ENCODE measurements around the gene KAZN. TPM values are rescaled to one million over a fixed set of nuclear protein-coding genes. Genes with fewer than 3 reads are reported as not detected.

KAZN gene
- polyA plus RNA-seq, 2 of the 4 experiments (the other 2 are of a cell fraction) = 1.3 to 1.9 TPM

DNA sequence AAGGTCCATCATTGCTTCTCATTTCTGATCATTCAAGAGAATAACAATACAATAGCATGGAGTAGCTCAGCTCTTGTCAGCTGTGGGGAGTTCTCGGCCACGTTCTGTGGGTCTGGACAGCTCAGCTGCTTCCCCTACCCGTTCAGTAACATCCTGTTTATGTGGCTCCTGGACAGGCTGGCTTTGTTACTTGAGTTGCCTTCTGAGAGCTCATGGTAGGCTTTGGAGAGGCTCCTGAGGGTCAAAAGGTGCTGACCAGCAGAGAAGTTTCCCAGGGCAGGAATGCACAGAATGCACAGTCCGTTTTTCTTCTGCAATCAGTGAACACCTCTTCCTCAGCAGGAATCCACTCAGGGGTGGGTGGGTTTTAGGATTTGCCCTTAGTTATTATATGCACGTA is 36.0 kb downstream of the KAZN start:
- WGBS (ENCODE audit: missing lambda C conversion rate) = 12% methylated on average over 5 of the region's 5 CpGs
- TF ChIP-seq HES2 (IDR thresholded peaks at IDR 0.05) (no peak), RCOR1 (IDR thresholded peaks at IDR 0.05; ENCODE audit: low read depth, low read length) (no peak), HOXB13 (CRISPR knock-in tag; IDR thresholded peaks at IDR 0.05; ENCODE audit: low read depth) (no peak), MAFK (IDR thresholded peaks at IDR 0.05; ENCODE audit: partially characterized antibody) (no peak), BHLHE40 (IDR thresholded peaks at IDR 0.05; ENCODE audit: low read depth, low read length) (no peak), HOXB5 (CRISPR knock-in tag; IDR thresholded peaks at IDR 0.05) (no peak), ZFP36 (IDR thresholded peaks at IDR 0.05; ENCODE audit: borderline replicate concordance, partially characterized antibody) (no peak), NFE2L2 (conservative IDR thresholded peaks at IDR 0.05; ENCODE audit: low read length) (no peak), RFX5 (IDR thresholded peaks at IDR 0.05) (no peak), JUN (IDR thresholded peaks at IDR 0.05) (no peak), ESRRA (IDR thresholded peaks at IDR 0.05; ENCODE audit: borderline replicate concordance, low read length) (no peak), NPAS2 (CRISPR knock-in tag; IDR thresholded peaks at IDR 0.05; ENCODE audit: borderline replicate concordance) (no peak), KDM1A (IDR thresholded peaks at IDR 0.05; ENCODE audit: low read depth) (no peak), CEBPB (IDR thresholded peaks at IDR 0.05) (no peak), RARB (CRISPR knock-in tag; IDR thresholded peaks at IDR 0.05) (no peak), HOXA7 (CRISPR knock-in tag; IDR thresholded peaks at IDR 0.05) (no peak)
- TF ChIP-seq, protein P1, sequence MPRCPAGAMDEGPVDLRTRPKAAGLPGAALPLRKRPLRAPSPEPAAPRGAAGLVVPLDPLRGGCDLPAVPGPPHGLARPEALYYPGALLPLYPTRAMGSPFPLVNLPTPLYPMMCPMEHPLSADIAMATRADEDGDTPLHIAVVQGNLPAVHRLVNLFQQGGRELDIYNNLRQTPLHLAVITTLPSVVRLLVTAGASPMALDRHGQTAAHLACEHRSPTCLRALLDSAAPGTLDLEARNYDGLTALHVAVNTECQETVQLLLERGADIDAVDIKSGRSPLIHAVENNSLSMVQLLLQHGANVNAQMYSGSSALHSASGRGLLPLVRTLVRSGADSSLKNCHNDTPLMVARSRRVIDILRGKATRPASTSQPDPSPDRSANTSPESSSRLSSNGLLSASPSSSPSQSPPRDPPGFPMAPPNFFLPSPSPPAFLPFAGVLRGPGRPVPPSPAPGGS (IDR thresholded peaks at IDR 0.05) = no peak
- TF ChIP-seq, protein P2, sequence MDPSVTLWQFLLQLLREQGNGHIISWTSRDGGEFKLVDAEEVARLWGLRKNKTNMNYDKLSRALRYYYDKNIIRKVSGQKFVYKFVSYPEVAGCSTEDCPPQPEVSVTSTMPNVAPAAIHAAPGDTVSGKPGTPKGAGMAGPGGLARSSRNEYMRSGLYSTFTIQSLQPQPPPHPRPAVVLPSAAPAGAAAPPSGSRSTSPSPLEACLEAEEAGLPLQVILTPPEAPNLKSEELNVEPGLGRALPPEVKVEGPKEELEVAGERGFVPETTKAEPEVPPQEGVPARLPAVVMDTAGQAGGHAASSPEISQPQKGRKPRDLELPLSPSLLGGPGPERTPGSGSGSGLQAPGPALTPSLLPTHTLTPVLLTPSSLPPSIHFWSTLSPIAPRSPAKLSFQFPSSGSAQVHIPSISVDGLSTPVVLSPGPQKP (IDR thresholded peaks at IDR 0.05; ENCODE audit: low read depth, low read length) = no peak
- TF ChIP-seq, protein P3, sequence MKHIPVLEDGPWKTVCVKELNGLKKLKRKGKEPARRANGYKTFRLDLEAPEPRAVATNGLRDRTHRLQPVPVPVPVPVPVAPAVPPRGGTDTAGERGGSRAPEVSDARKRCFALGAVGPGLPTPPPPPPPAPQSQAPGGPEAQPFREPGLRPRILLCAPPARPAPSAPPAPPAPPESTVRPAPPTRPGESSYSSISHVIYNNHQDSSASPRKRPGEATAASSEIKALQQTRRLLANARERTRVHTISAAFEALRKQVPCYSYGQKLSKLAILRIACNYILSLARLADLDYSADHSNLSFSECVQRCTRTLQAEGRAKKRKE (CRISPR knock-in tag; IDR thresholded peaks at IDR 0.05; ENCODE audit: low read depth) = no peak
- CTCF ChIA-PET = no interaction called here
- Histone ChIP-seq H3K9me3 (no peaks in the 10 kb centered on the region), H3K4me3 (no peak overlapping the region), H3K27ac (no peak overlapping the region), H3K4me2 (no peak overlapping the region), H3K4me1 (no peaks in the 10 kb centered on the region)
- FAIRE-seq = no peak
- POLR2A ChIA-PET = no interaction called here
- no peak for ATAC-seq
- no peak for DNase-seq (ENCODE audit: low read depth in 1 of 2, low spot score in 1 of 2)

DNA sequence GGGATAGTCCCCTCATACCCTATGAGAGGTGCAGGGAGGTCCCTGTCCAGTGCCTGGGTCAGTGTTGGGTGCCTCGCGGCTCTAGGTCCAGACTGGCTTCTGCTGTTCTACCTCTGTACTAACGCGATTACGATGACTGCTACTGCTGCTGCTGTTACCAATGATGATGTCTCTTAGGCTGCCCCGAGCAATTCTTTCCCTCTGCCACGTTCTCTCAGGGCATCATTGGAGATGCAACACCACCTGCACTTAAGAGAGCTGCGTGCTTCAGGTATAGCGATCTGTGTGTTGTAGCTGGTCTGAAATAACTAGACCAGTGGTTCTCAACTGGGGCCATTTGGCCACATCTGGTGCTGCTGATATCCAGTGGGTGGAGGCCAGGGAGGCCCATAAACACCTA is 36.9 kb downstream of the KAZN start:
- WGBS (ENCODE audit: missing lambda C conversion rate) = 53% methylated on average over 5 of the region's 9 CpGs
- no peak for DNase-seq (ENCODE audit: low read depth in 1 of 2, low spot score in 1 of 2)
- Histone ChIP-seq H3K4me3 (no peak overlapping the region), H3K9me3 (no peaks in the 10 kb centered on the region), H3K4me2 (no peak overlapping the region), H3K27ac (no peak overlapping the region), H3K4me1 (no peaks in the 10 kb centered on the region)
- no peak for FAIRE-seq
- TF ChIP-seq CBX2 (IDR thresholded peaks at IDR 0.05; ENCODE audit: borderline replicate concordance, low read depth) = no peak
- POLR2A ChIA-PET = no interaction called here
- CTCF ChIA-PET = no interaction called here
- ATAC-seq = no peak

DNA sequence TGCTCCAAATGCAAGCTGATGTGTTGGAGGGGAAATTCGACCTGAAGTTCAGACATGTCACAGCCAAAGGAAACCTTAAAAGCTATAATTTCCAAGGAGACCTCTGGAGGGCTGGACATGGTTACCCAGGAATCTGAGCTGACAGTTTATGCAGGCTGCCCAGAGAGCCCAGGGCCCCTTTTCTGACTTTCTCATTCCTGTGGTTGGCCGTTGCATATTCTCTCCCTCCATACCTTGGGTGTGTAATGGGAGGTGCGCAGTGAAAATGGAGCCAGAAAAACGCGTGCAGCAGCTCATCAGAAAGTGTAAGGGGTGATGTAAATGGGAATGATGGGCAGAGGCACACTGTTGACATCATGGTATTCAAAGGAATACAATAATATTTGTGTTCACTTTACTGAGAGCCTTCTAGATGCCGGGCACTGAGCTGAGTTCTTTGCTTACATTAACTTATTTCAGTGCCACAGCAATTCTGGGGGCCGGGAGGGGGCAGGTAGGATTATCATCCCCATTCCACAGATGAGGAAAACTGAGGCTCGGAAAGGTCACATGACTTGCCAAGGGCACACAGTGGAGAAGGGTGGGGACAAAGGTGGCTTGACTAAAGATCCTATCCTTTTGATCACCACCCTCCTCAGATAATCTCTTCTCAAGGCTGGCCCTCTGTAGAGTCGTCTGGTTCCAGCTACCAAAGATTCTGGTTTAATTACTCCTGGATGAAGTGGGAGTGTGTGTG is 38.6 kb downstream of the KAZN start:
- TF ChIP-seq SMC3 (IDR thresholded peaks at IDR 0.05) (no peak), KDM5A (IDR thresholded peaks at IDR 0.05) (no peak), ZSCAN20 (CRISPR knock-in tag; IDR thresholded peaks at IDR 0.05) (no peak), ZC3H11A (IDR thresholded peaks at IDR 0.05) (no peak), EHMT2 (IDR thresholded peaks at IDR 0.05; ENCODE audit: low read depth) (no peak), ZFP36 (IDR thresholded peaks at IDR 0.05; ENCODE audit: borderline replicate concordance, partially characterized antibody) (no peak), POLR2A (IDR thresholded peaks at IDR 0.05; ENCODE audit: low read length) (no peak), SREBF2 (IDR thresholded peaks at IDR 0.05) (no peak)
- TF ChIP-seq, protein P3 (CRISPR knock-in tag; IDR thresholded peaks at IDR 0.05; ENCODE audit: low read depth) = no peak
- POLR2A ChIA-PET = no interaction called here
- Histone ChIP-seq H3K4me3 (no peak overlapping the region), H3K9me3 (no peaks in the 10 kb centered on the region), H3K4me1 (no peaks in the 10 kb centered on the region), H3K4me2 (no peak overlapping the region), H3K27ac (no peak overlapping the region)
- 21% methylated on average over 9 of the region's 9 CpGs for WGBS (ENCODE audit: missing lambda C conversion rate)
- ATAC-seq (no peak), FAIRE-seq (no peak), DNase-seq (ENCODE audit: low read depth in 1 of 2, low spot score in 1 of 2) (no peak)
- CTCF ChIA-PET = interaction anchor here (0.5 kb wide), 1 partner anchor 1161 kb away, joined by 3 read pairs; no protein-coding TSS in a partner anchor

Data from A549 (cell line).